PFSK-1 (cell line): Measurements from ENCODE around the gene ENKD1.

ENCODE experiments used
- FOXP2 ChIP-seq: optimal IDR thresholded peaks from 2 replicates; pipeline ENCODE3; 2011; ENCODE audit warnings: borderline replicate concordance, control low read depth, inconsistent platforms; ENCODE audit not compliant: insufficient read depth; ENCODE audit errors: extremely low read length, extremely low read depth
- POLR2AphosphoS5 ChIP-seq: IDR thresholded peaks from 2 replicates; pipeline ENCODE4 v1.6.1; 2012; ENCODE audit warnings: low read depth, mild to moderate bottlenecking, control low read depth, low read length, moderate library complexity
- REST ChIP-seq, 2 experiments: IDR thresholded peaks; 2 replicates each; pipeline versions ENCODE4 v1.6.1 to v1.8.0; 2011 to 2012; ENCODE audit warnings: low read depth in 2 of 2, low read length in 2 of 2, control low read depth in 1 of 2, inconsistent platforms in 1 of 2, mild to moderate bottlenecking in 1 of 2, moderate library complexity in 1 of 2; ENCODE audit not compliant: insufficient read depth in 1 of 2
- SIN3A ChIP-seq: IDR thresholded peaks from 2 replicates; pipeline ENCODE4 v1.6.1; 2012; ENCODE audit warnings: mild to moderate bottlenecking, low read length, moderate library complexity, borderline replicate concordance; ENCODE audit not compliant: insufficient read depth
- TAF1 ChIP-seq: IDR thresholded peaks from 2 replicates; pipeline ENCODE4 v1.6.1; 2012; ENCODE audit warnings: low read length, control low read depth, borderline replicate concordance; ENCODE audit not compliant: insufficient read depth

Gene ENKD1

GRCh38 chr16:67650023-67650422, 16.5 kb downstream of the ENKD1 start:
- TF ChIP-seq FOXP2 = no peak
- TF ChIP-seq REST (IDR thresholded peaks at IDR 0.05; ENCODE audit: insufficient read depth in 1 of 2, low read depth in 2 of 2, low read length in 2 of 2) = no peak
- TF ChIP-seq SIN3A = no peak

GRCh38 chr16:67649494-67649931, 17.0 kb downstream of the ENKD1 start:
- TF ChIP-seq SIN3A = no peak
- no peak for TF ChIP-seq REST (IDR thresholded peaks at IDR 0.05; ENCODE audit: insufficient read depth in 1 of 2, low read depth in 2 of 2, low read length in 2 of 2)
- no peak for TF ChIP-seq POLR2AphosphoS5
- TF ChIP-seq TAF1 = no peak
- TF ChIP-seq FOXP2 = no peak

GRCh38 chr16:67648764-67649407, 17.7 kb downstream of the ENKD1 start:
- TF ChIP-seq REST (IDR thresholded peaks at IDR 0.05; ENCODE audit: insufficient read depth in 1 of 2, low read depth in 2 of 2, low read length in 2 of 2) = no peak
- no peak for TF ChIP-seq POLR2AphosphoS5
- no peak for TF ChIP-seq TAF1
- TF ChIP-seq SIN3A = no peak
- TF ChIP-seq FOXP2 = no peak

- no peak for TF ChIP-seq FOXP2
- TF ChIP-seq POLR2AphosphoS5 = no peak
- no peak for TF ChIP-seq REST (IDR thresholded peaks at IDR 0.05; ENCODE audit: insufficient read depth in 1 of 2, low read depth in 2 of 2, low read length in 2 of 2)
- no peak for TF ChIP-seq TAF1
- TF ChIP-seq SIN3A = no peak
Measured at GRCh38 chr16:67648088-67648763, 18.3 kb downstream of the ENKD1 start.

GRCh38 chr16:67647681-67648080, 18.9 kb downstream of the ENKD1 start:
- TF ChIP-seq TAF1 (no peak), POLR2AphosphoS5 (no peak), FOXP2 (no peak), SIN3A (no peak), REST (IDR thresholded peaks at IDR 0.05; ENCODE audit: insufficient read depth in 1 of 2, low read depth in 2 of 2, low read length in 2 of 2) (no peak)
